22Rv1 (cell line): ENCODE measurements around the gene ZC3HAV1L.

ENCODE experiments used
- H3K27ac ChIP-seq: fragments of 450-650 bp; 2 replicates; pipeline ENCODE4 v1.5.1; 2017
- CTCF ChIP-seq: fragments of 450-650 bp; IDR thresholded peaks from 2 replicates; pipeline ENCODE4 v1.5.1; 2017; ENCODE audit warnings: mild to moderate bottlenecking
- ZFX ChIP-seq: fragments of 450-650 bp; IDR thresholded peaks from 2 replicates; pipeline ENCODE4 v1.6.1; 2017; ENCODE audit warnings: antibody characterized with exemption, borderline replicate concordance

Gene ZC3HAV1L

GRCh38 chr7:139041378-139042085, 5.7 kb upstream of the ZC3HAV1L start:
- TF ChIP-seq CTCF (no peak), ZFX (no peak)
- no peak overlapping the region for H3K27ac ChIP-seq

- no peak overlapping the region for H3K27ac ChIP-seq
- TF ChIP-seq ZFX, result no peak
- no peak for TF ChIP-seq CTCF
These were observed 2.8 kb upstream of the ZC3HAV1L start for GRCh38 chr7:139038691-139039090.

GRCh38 chr7:139036901-139037300, 1.1 kb upstream of the ZC3HAV1L start:
- TF ChIP-seq ZFX, result no peak
- no peak for TF ChIP-seq CTCF
- no peak overlapping the region for H3K27ac ChIP-seq

GRCh38 chr7:139034855-139035585, 822 bp downstream of the ZC3HAV1L start:
- TF ChIP-seq ZFX, result no peak
- TF ChIP-seq CTCF, result no peak
- H3K27ac ChIP-seq, result peak overlapping the region; percentile 70

- no peak overlapping the region for H3K27ac ChIP-seq
- TF ChIP-seq ZFX, result no peak
- no peak for TF ChIP-seq CTCF
These were observed 1.5 kb downstream of the ZC3HAV1L start for GRCh38 chr7:139034336-139034735.

GRCh38 chr7:139033346-139034114, 2.3 kb downstream of the ZC3HAV1L start:
- TF ChIP-seq CTCF, result no peak
- TF ChIP-seq ZFX, result no peak
- H3K27ac ChIP-seq, result no peak overlapping the region
